ENCODE measurements around the gene GFER.

GFER gene

DNA sequence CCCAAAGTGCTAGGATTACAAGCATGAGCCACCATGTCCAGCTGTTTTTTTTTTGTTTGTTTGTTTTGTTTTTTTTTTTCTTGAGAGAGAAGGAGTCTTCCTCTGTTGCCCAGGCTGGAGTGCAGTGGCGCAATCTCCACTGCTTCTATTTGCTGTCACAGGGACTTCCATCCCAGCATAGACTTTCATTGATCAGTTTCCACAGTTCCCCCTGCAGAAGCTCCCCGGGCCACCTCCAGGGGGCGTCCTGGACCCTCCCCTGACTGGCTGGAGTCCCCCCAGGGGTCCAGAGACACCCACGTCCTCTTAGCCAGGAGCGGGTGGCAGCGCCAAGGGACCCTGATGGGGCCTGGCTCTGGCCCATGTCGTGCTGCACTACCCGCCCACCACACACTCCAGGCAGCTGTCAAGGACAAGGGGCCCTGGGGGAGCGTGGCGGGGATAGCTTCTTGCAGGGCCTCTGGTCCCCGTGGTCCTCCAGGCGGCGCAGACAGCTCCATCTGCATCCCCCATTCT, 32.5 kb downstream of the GFER start (continued):
- peak; percentile 79 for TF ChIP-seq ZFHX2 (tag by site-specific recombination; conservative IDR thresholded peaks at IDR 0.05)
- TF ChIP-seq TRIM28 (IDR thresholded peaks at IDR 0.05; ENCODE audit: borderline replicate concordance, low read length), result no peak
- no peak for TF ChIP-seq ZNF654 (tag by site-specific recombination; IDR thresholded peaks at IDR 0.05; ENCODE audit: low read depth)

DNA sequence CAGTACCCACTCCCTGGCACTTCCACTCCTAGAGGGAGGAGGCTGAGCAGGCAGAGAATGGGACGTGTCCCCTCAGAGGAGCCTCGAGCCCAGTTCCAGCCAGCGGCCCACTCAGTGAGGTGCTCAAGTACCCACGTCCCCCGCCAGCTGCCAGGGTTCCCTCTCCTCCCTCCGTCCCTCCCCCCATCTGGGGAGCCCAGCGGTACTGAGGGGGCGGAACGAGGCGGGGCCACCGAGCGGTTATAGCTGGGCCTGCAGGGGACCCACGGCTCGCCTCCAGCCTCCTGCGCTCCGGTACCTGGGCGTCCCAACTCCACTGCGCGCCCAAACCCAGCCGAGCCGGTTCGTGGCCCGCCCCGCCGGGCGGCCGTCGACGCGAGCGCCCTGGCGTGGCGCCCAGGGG, 35.5 kb downstream of the GFER start, which contains the start of gene NPW:
TSS of gene NPW (plus strand) at position 268 of the 403 bp plus-strand sequence.
- Histone ChIP-seq H3K9me3 (ENCODE audit: control insufficient read depth, insufficient read depth, low read depth, low read length) (no peaks in the 10 kb centered on the region), H3K27ac (ENCODE audit: extremely low read depth, low read depth, low read length) (no peak within 1 kb of the TSS), H3K4me1 (ENCODE audit: control insufficient read depth, insufficient read depth, low read length) (peaks cover 9% of the 10 kb centered on the region), H3K4me3 (ENCODE audit: low read depth, low read length) (peak within 1 kb of the TSS; percentile 9), H3K36me3 (ENCODE audit: control insufficient read depth in 2 of 2, insufficient read depth in 1 of 2, low read length in 2 of 2) (no peaks in the 10 kb centered on the region)
- POLR2A ChIA-PET, result no interaction called here
- TF ChIP-seq KLF1 (tag by site-specific recombination; IDR thresholded peaks at IDR 0.05) (0 out of 2 replicates have a peak, but pooled peaks have one; percentile 21), EGR2 (tag by site-specific recombination; IDR thresholded peaks at IDR 0.05; ENCODE audit: low read depth) (peak; percentile 53; the same call in 1 of the 2 replicates), ZFHX2 (tag by site-specific recombination; conservative IDR thresholded peaks at IDR 0.05) (peak; percentile 70), ZNF239 (tag by site-specific recombination; IDR thresholded peaks at IDR 0.05) (no peak), KLF7 (tag by site-specific recombination; IDR thresholded peaks at IDR 0.05; ENCODE audit: borderline replicate concordance) (no peak), ZBTB8A (tag by site-specific recombination; IDR thresholded peaks at IDR 0.05) (0 out of 2 replicates have a peak, but pooled peaks have one; percentile 17), ZNF114 (tag by site-specific recombination; IDR thresholded peaks at IDR 0.05) (no peak), ZNF48 (tag by site-specific recombination; IDR thresholded peaks at IDR 0.05) (no peak), SETDB1 (IDR thresholded peaks at IDR 0.05; ENCODE audit: insufficient read length, low read length) (no peak), SP2 (tag by site-specific recombination; IDR thresholded peaks at IDR 0.05) (peak; percentile 48), ZNF600 (tag by site-specific recombination; IDR thresholded peaks at IDR 0.05) (peak; percentile 20; the same call in 1 of the 2 replicates)
- TF ChIP-seq, protein P1, sequence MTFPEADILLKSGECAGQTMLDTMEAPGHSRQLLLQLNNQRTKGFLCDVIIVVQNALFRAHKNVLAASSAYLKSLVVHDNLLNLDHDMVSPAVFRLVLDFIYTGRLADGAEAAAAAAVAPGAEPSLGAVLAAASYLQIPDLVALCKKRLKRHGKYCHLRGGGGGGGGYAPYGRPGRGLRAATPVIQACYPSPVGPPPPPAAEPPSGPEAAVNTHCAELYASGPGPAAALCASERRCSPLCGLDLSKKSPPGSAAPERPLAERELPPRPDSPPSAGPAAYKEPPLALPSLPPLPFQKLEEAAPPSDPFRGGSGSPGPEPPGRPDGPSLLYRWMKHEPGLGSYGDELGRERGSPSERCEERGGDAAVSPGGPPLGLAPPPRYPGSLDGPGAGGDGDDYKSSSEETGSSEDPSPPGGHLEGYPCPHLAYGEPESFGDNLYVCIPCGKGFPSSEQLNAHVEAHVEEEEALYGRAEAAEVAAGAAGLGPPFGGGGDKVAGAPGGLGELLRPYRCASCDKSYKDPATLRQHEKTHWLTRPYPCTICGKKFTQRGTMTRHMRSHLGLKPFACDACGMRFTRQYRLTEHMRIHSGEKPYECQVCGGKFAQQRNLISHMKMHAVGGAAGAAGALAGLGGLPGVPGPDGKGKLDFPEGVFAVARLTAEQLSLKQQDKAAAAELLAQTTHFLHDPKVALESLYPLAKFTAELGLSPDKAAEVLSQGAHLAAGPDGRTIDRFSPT (tag by site-specific recombination; IDR thresholded peaks at IDR 0.05), result peak; percentile 63
- TF ChIP-seq, protein P2, sequence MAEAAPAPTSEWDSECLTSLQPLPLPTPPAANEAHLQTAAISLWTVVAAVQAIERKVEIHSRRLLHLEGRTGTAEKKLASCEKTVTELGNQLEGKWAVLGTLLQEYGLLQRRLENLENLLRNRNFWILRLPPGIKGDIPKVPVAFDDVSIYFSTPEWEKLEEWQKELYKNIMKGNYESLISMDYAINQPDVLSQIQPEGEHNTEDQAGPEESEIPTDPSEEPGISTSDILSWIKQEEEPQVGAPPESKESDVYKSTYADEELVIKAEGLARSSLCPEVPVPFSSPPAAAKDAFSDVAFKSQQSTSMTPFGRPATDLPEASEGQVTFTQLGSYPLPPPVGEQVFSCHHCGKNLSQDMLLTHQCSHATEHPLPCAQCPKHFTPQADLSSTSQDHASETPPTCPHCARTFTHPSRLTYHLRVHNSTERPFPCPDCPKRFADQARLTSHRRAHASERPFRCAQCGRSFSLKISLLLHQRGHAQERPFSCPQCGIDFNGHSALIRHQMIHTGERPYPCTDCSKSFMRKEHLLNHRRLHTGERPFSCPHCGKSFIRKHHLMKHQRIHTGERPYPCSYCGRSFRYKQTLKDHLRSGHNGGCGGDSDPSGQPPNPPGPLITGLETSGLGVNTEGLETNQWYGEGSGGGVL (tag by site-specific recombination; IDR thresholded peaks at IDR 0.05), result peak; percentile 40; the same call in 1 of the 2 replicates
- CTCF ChIA-PET, result interaction anchor here (0.5 to 1.0 kb wide), 3 partner anchors 46 to 121 kb away, joined by 3 to 5 read pairs (median 3); no protein-coding TSS in a partner anchor

DNA sequence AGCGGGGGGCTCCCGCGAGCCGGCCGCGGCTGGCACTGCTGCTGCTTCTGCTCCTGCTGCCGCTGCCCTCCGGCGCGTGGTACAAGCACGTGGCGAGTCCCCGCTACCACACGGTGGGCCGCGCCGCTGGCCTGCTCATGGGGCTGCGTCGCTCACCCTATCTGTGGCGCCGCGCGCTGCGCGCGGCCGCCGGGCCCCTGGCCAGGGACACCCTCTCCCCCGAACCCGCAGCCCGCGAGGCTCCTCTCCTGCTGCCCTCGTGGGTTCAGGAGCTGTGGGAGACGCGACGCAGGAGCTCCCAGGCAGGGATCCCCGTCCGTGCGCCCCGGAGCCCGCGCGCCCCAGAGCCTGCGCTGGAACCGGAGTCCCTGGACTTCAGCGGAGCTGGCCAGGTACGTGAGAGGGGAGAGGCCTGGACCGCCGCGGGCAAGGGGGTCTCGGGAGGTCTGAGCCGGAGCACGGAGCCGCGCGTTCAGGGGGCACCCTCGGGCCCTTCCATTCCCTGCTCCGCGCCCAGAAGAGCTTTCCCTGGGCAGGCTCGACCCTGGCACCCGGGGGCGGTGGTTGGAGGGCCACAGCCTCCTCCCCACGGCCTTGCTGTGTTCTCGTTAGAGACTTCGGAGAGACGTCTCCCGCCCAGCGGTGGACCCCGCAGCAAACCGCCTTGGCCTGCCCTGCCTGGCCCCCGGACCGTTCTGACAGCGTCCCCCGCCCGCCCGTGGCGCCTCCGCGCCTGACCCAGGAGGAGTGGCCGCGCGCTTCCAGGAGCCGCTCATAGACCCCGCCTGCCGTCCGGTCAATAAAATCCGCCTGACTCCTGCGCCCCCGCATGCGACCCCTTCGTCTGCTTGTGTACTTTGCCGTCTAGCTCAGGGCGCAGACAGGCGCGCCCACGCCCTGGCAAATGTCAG, 36.2 kb downstream of the GFER start:
- no peak overlapping the region for H3K27ac ChIP-seq (ENCODE audit: extremely low read depth, low read depth, low read length)
- ChIA-PET POLR2A (interaction anchor here (0.7 to 0.9 kb wide), 2 partner anchors 23 to 56 kb away, joined by 3 to 4 read pairs; partner anchors contain the start of gene RPS2), CTCF (interaction anchor here (0.6 to 2.2 kb wide), 5 partner anchors 16 to 175 kb away, joined by 3 to 5 read pairs (median 3); no protein-coding TSS in a partner anchor)
- no peaks in the 10 kb centered on the region for H3K36me3 ChIP-seq (ENCODE audit: control insufficient read depth in 2 of 2, insufficient read depth in 1 of 2, low read length in 2 of 2)
- H3K4me1 ChIP-seq (ENCODE audit: control insufficient read depth, insufficient read depth, low read length), result peaks cover 9% of the 10 kb centered on the region
- H3K9me3 ChIP-seq (ENCODE audit: control insufficient read depth, insufficient read depth, low read depth, low read length), result no peaks in the 10 kb centered on the region
- peak overlapping the region; percentile 9 for H3K4me3 ChIP-seq (ENCODE audit: low read depth, low read length)
- peak; percentile 83 for TF ChIP-seq ZNF335 (tag by site-specific recombination; conservative IDR thresholded peaks at IDR 0.05)
- TF ChIP-seq WT1 (tag by site-specific recombination; IDR thresholded peaks at IDR 0.05), result no peak
- TF ChIP-seq, protein P3, sequence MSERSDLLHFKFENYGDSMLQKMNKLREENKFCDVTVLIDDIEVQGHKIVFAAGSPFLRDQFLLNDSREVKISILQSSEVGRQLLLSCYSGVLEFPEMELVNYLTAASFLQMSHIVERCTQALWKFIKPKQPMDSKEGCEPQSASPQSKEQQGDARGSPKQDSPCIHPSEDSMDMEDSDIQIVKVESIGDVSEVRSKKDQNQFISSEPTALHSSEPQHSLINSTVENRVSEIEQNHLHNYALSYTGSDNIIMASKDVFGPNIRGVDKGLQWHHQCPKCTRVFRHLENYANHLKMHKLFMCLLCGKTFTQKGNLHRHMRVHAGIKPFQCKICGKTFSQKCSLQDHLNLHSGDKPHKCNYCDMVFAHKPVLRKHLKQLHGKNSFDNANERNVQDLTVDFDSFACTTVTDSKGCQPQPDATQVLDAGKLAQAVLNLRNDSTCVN (tag by site-specific recombination; optimal IDR thresholded peaks at IDR 0.05), result peak; percentile 31
- TF ChIP-seq, protein P4, sequence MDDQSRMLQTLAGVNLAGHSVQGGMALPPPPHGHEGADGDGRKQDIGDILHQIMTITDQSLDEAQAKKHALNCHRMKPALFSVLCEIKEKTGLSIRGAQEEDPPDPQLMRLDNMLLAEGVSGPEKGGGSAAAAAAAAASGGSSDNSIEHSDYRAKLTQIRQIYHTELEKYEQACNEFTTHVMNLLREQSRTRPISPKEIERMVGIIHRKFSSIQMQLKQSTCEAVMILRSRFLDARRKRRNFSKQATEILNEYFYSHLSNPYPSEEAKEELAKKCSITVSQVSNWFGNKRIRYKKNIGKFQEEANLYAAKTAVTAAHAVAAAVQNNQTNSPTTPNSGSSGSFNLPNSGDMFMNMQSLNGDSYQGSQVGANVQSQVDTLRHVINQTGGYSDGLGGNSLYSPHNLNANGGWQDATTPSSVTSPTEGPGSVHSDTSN (CRISPR knock-in tag; IDR thresholded peaks at IDR 0.05), result no peak
- TF ChIP-seq, protein P5, sequence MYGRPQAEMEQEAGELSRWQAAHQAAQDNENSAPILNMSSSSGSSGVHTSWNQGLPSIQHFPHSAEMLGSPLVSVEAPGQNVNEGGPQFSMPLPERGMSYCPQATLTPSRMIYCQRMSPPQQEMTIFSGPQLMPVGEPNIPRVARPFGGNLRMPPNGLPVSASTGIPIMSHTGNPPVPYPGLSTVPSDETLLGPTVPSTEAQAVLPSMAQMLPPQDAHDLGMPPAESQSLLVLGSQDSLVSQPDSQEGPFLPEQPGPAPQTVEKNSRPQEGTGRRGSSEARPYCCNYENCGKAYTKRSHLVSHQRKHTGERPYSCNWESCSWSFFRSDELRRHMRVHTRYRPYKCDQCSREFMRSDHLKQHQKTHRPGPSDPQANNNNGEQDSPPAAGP (tag by site-specific recombination; IDR thresholded peaks at IDR 0.05), result 0 out of 2 replicates have a peak, but pooled peaks have one; percentile 19
- 0 out of 2 replicates have a peak, but pooled peaks have one; percentile 13 for TF ChIP-seq SP2 (tag by site-specific recombination; IDR thresholded peaks at IDR 0.05)
- no peak for TF ChIP-seq ZNF302 (tag by site-specific recombination; IDR thresholded peaks at IDR 0.05; ENCODE audit: low read depth)
